ENCODE data around the gene ZNF670.
"Not testable (repeated sequence)": the region's sequence is repeated elsewhere in the genome, so short reads cannot be mapped to it uniquely, and the experiment has no call there.

GRCh38 chr1:247126601-247127000 is 48.0 kb upstream of the ZNF670 start:
- not testable (repeated sequence) for TF ChIP-seq CTCF (IDR thresholded peaks at IDR 0.05); EP300 (IDR thresholded peaks at IDR 0.05; ENCODE audit: borderline replicate concordance in 1 of 2, low read depth in 1 of 2, low read length in 1 of 2); EZH2phosphoT487 (IDR thresholded peaks at IDR 0.05; ENCODE audit: borderline replicate concordance, low read depth)
- TF ChIP-seq, protein P1, sequence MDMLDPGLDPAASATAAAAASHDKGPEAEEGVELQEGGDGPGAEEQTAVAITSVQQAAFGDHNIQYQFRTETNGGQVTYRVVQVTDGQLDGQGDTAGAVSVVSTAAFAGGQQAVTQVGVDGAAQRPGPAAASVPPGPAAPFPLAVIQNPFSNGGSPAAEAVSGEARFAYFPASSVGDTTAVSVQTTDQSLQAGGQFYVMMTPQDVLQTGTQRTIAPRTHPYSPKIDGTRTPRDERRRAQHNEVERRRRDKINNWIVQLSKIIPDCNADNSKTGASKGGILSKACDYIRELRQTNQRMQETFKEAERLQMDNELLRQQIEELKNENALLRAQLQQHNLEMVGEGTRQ (IDR thresholded peaks at IDR 0.05; ENCODE audit: borderline replicate concordance, low read depth, low read length), result not testable (repeated sequence)

All from SK-N-SH (cell line).